ENCODE data around the gene SLC1A4. TPM values are rescaled to one million over a fixed set of nuclear protein-coding genes. Genes with fewer than 3 reads are reported as not detected.
"Not testable (repeated sequence)": the region's sequence is repeated elsewhere in the genome, so short reads cannot be mapped to it uniquely, and the experiment has no call there.

SLC1A4 gene
- total and polyA plus RNA-seq, 7 donors, result 0.60 to 13.4 (median 5.1) TPM

DNA sequence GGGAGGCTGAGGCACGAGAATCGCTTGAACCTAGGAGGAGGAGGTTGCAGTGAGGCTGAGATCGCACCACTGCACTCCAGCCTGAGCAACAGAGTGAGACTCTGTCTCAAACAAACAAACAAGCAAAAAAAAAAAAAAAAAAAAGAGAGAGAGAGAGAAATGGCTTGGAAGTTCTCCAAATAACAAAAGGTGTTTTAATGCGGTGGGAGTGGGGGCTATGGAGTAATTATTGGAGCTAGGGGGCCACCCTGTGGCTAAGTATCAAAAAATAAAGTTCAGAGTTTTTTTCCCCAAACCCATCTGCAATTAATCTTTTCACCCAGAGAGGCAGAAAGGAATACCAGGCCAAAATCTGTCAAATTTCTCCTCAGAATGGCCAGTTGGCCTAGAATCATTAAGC, 44.0 kb downstream of the SLC1A4 start:
- Histone ChIP-seq H3K4me1 (no peaks in the 10 kb centered on the region), H3K27ac (no peak overlapping the region), H3K27me3 (no peaks in the 10 kb centered on the region), H3K36me3 (no peaks in the 10 kb centered on the region), H3K9me3 (no peaks in the 10 kb centered on the region), H3K4me3 (no peak overlapping the region)
- intact Hi-C loops (cut with DNase I), result no loop called here
- TF ChIP-seq EP300 (IDR thresholded peaks at IDR 0.05), result no peak
- no peak for TF ChIP-seq POLR2A (IDR thresholded peaks at IDR 0.05)
- TF ChIP-seq, protein P1, sequence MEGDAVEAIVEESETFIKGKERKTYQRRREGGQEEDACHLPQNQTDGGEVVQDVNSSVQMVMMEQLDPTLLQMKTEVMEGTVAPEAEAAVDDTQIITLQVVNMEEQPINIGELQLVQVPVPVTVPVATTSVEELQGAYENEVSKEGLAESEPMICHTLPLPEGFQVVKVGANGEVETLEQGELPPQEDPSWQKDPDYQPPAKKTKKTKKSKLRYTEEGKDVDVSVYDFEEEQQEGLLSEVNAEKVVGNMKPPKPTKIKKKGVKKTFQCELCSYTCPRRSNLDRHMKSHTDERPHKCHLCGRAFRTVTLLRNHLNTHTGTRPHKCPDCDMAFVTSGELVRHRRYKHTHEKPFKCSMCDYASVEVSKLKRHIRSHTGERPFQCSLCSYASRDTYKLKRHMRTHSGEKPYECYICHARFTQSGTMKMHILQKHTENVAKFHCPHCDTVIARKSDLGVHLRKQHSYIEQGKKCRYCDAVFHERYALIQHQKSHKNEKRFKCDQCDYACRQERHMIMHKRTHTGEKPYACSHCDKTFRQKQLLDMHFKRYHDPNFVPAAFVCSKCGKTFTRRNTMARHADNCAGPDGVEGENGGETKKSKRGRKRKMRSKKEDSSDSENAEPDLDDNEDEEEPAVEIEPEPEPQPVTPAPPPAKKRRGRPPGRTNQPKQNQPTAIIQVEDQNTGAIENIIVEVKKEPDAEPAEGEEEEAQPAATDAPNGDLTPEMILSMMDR (IDR thresholded peaks at IDR 0.05), result no peak
- TF ChIP-seq POLR2AphosphoS5 (IDR thresholded peaks at IDR 0.05), result no peak
- DNase-seq, result no peak
- WGBS, 2 donors, result 63 to 77% methylated on average over 4 of the region's 4 CpGs

DNA sequence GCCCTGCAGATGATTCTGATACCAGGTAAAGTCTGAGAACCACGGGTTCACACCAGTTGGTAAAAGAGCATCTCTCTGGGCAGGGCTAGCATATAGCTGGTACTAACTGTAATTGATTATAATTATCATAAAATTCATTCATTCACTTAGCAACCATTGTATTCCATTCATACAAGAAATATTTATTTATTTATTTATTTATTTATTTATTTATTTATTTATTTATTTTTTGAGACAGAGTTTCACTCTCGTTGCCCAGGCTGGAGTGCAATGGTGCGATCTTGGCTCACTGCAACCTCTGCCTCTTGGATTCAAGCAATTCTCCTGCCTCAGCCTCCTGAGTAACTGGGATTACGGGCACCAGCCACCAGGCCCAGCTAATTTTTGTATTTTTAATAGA, 44.5 kb downstream of the SLC1A4 start:
- H3K27ac ChIP-seq; intact Hi-C loops (cut with DNase I); H3K9me3 ChIP-seq; H3K36me3 ChIP-seq; H3K27me3 ChIP-seq; H3K4me1 ChIP-seq; H3K4me3 ChIP-seq; DNase-seq: not testable (repeated sequence)
- 82 to 92% methylated on average over 4 of the region's 4 CpGs for WGBS, 2 donors

DNA sequence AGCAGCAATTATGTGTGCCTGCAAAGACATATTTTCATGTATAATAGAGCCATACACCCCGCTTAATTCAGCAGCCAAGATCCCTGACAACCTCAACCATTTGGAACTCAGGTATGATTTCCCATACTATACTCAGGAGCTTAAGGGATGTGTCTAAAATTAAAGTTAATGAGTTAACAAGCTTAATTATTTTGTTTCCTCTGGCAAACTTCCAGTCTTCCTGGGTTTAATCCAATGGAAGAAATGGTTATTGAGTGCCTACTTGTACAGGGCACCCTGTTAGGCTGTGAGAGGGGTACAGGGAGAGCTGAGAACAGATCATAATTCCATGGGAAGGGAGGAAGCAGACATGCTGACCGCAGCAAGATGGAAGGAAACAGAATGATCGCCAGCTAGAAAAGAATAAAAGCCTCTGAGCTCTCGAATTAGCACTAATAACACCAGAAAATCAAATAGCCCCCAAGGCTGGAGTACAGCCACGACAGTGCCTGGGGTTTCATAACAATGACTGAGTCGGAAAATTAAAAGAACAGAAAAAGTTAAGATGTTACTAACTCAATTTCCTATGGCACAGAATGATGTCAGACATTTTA, 46.2 kb downstream of the SLC1A4 start:
- H3K4me3 ChIP-seq, result no peak overlapping the region
- WGBS, 2 donors, result 85 to 88% methylated on average over 6 of the region's 6 CpGs
- intact Hi-C loops (cut with DNase I), result no loop called here
- peaks cover 0 to 4% (median 0%) of the 10 kb centered on the region in 4 donors for H3K4me1 ChIP-seq
- H3K9me3 ChIP-seq, result no peaks in the 10 kb centered on the region
- H3K36me3 ChIP-seq, result no peaks in the 10 kb centered on the region
- H3K27me3 ChIP-seq, result no peaks in the 10 kb centered on the region
- DNase-seq, result no peak
- no peak overlapping the region for H3K27ac ChIP-seq
- TF ChIP-seq, protein P1 (IDR thresholded peaks at IDR 0.05), result no peak
- TF ChIP-seq POLR2AphosphoS5 (IDR thresholded peaks at IDR 0.05), result no peak
- no peak for TF ChIP-seq EP300 (IDR thresholded peaks at IDR 0.05)
- no peak for TF ChIP-seq POLR2A (IDR thresholded peaks at IDR 0.05)

DNA sequence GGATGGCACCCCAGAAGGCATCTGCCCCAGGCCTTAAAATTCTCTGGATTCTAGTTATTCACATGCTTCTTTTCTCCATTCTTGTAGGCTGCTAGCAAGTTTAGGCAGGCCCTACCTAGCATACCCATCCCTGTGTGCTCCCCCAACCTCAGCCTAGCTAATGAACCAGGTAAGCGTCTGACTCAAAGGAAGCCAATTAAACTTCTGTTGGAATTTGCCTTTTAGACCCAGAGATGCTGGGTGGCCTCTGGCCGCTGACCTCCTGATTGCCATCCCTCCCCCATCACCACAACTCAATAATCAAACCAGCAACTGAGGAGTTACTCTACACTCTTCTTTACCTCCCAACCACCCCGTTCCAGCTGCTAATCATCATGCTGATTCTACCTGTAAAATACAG, 48.0 kb downstream of the SLC1A4 start:
- Histone ChIP-seq H3K27ac (no peak overlapping the region), H3K4me3 (no peak overlapping the region), H3K36me3 (no peaks in the 10 kb centered on the region), H3K27me3 (no peaks in the 10 kb centered on the region), H3K4me1 (peaks cover 0 to 4% (median 0%) of the 10 kb centered on the region in 4 donors), H3K9me3 (no peaks in the 10 kb centered on the region)
- intact Hi-C loops (cut with DNase I), result no loop called here
- TF ChIP-seq EP300 (IDR thresholded peaks at IDR 0.05) (no peak), POLR2A (IDR thresholded peaks at IDR 0.05) (no peak), POLR2AphosphoS5 (IDR thresholded peaks at IDR 0.05) (no peak)
- TF ChIP-seq, protein P1 (IDR thresholded peaks at IDR 0.05), result no peak
- DNase-seq, result no peak
- WGBS, 2 donors, result 79 to 87% methylated on average over 3 of the region's 3 CpGs

DNA sequence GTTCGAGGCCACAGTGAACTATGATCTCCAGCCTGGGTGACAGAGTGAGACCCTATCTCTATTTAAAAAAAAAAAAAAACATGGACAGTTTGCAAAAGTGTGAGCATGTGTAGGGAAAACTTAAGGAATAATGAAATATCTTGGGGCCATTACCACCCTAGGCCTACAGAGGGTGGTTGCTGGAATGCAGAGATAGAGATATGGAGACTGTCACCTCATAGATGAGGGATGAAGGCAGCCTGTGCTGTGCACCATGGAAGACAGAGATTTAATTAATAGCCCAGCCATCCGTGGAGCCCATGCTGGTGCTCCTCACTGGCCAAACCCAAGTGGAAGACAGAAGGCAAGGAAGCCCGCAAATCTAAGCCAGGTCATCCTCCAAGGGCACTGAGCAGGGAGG, 50.4 kb downstream of the SLC1A4 start:
- H3K4me1 ChIP-seq, result peaks cover 0 to 4% (median 0%) of the 10 kb centered on the region in 4 donors
- TF ChIP-seq POLR2AphosphoS5 (IDR thresholded peaks at IDR 0.05) (no peak), EP300 (IDR thresholded peaks at IDR 0.05) (no peak), POLR2A (IDR thresholded peaks at IDR 0.05) (no peak)
- TF ChIP-seq, protein P1 (IDR thresholded peaks at IDR 0.05), result no peak
- H3K27ac ChIP-seq, result no peak overlapping the region
- no peaks in the 10 kb centered on the region for H3K27me3 ChIP-seq
- H3K9me3 ChIP-seq, result peaks cover 0 to 5% (median 0%) of the 10 kb centered on the region in 4 donors
- intact Hi-C loops (cut with DNase I), result loop anchor here (1.0 to 5.0 kb wide), 2 partner anchors 52 to 122 kb away; partner anchors contain the start of gene SLC1A4
- no peak overlapping the region for H3K4me3 ChIP-seq
- no peaks in the 10 kb centered on the region for H3K36me3 ChIP-seq
- 93 to 94% methylated on average over 3 of the region's 3 CpGs for WGBS, 2 donors
- no peak for DNase-seq

Data from sigmoid colon (tissue), 7 donors.